ENCODE data around the gene CRACR2B.

CRACR2B gene

DNA sequence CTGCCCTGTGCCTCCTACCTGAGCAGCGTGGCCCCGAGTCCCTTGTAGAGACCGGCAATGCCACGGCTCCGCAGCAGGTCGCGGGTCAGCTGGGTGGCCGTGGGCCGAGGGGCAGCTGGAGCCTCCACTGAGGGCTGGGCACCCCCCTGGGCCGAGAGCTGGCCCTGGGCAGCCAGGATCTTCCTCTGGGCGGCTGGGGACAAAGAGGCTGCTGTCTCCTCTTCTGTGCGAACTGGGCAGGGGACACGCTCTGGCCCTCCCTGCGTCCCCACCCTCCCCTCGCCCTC is 35.2 kb upstream of the CRACR2B start:
- TF ChIP-seq, protein P1, sequence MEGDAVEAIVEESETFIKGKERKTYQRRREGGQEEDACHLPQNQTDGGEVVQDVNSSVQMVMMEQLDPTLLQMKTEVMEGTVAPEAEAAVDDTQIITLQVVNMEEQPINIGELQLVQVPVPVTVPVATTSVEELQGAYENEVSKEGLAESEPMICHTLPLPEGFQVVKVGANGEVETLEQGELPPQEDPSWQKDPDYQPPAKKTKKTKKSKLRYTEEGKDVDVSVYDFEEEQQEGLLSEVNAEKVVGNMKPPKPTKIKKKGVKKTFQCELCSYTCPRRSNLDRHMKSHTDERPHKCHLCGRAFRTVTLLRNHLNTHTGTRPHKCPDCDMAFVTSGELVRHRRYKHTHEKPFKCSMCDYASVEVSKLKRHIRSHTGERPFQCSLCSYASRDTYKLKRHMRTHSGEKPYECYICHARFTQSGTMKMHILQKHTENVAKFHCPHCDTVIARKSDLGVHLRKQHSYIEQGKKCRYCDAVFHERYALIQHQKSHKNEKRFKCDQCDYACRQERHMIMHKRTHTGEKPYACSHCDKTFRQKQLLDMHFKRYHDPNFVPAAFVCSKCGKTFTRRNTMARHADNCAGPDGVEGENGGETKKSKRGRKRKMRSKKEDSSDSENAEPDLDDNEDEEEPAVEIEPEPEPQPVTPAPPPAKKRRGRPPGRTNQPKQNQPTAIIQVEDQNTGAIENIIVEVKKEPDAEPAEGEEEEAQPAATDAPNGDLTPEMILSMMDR (IDR thresholded peaks at IDR 0.05): no peak
- no peak for DNase-seq (ENCODE audit: low spot score)
- no peak overlapping the region for H3K27ac ChIP-seq
- no peak overlapping the region for H3K4me3 ChIP-seq

DNA sequence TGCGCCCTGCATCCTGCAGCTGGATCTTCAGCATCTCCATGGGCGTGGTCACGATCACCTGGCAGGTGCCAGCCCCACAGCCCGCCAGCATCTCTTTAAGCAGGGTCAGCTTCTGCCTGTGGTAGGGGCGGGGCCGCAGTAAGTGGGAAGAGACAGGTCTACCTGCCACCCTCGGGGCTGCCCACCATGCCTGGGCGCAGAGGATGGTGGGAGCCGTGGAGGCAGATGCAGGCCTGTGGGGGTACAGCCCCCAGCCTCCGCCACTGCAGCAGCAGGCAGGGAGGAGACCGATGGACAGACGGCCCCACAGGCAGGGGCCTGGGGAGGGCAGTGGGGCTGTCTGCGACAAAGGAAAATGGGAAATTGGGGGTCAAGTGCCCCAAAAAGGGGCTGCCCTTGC is 34.8 kb upstream of the CRACR2B start:
- Histone ChIP-seq H3K4me3 (no peak overlapping the region), H3K27ac (no peak overlapping the region)
- DNase-seq (ENCODE audit: low spot score): no peak
- TF ChIP-seq, protein P1 (IDR thresholded peaks at IDR 0.05): no peak

DNA sequence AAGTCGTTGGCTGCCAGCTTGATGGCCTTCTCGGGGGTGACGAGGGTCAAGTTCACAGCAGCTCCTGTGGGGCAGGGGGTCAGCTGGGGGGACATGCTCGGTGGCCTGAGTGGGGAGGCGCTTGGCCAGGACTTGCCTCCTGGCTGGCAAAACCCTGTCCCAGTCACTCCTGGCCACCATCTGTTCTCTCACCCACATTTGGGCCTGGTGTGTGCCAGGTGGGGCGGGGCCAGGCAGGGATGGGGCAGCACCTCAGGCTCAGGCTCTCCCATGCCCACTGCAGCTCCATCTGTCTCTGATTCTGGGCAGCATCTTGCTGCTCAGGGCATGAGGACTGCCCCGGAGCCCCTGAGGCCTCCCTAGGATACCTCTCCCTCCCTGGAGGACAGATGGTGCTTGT is 34.2 kb upstream of the CRACR2B start:
- Histone ChIP-seq H3K4me3 (no peak overlapping the region), H3K27ac (no peak overlapping the region)
- DNase-seq (ENCODE audit: low spot score): no peak
- TF ChIP-seq, protein P1 (IDR thresholded peaks at IDR 0.05): no peak

DNA sequence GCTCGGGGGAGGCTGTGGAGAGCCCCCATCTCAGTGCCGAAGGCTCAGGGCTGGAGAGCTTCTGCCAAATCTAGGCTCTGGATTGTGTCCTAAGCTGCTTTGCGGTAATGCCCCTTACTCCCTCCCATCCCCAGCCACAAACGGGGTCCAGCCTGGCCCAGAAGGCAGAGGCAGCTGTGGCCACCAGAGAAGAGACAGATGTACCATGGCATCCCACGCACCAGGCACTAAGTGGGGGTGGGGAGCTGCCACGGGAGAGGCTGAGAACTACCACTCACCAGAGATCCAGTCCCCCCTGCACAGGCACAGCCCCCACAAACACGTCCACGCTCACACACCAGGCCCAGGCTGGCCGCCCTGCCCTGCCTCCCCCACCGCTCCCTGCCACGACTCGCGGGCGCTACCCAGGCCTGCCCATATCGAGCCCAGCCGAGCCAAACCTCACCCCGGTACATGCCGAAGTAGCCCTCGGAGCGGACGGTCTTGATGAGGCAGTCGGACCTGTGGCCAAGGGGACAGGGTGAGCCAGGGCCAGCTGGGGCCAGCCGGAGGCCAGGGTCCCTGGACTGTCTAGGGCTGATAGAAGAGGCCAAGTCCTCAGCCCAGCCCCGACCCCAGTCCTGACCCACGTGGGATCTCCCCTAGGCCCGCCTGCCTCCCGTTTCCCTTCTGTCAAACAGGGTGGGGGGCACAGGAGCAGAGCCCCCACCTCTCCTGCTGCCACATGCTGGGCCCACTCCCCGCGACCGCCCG is 33.5 kb upstream of the CRACR2B start:
- no peak for DNase-seq (ENCODE audit: low spot score)
- no peak overlapping the region for H3K27ac ChIP-seq
- TF ChIP-seq, protein P1 (IDR thresholded peaks at IDR 0.05): no peak
- H3K4me3 ChIP-seq: no peak overlapping the region

DNA sequence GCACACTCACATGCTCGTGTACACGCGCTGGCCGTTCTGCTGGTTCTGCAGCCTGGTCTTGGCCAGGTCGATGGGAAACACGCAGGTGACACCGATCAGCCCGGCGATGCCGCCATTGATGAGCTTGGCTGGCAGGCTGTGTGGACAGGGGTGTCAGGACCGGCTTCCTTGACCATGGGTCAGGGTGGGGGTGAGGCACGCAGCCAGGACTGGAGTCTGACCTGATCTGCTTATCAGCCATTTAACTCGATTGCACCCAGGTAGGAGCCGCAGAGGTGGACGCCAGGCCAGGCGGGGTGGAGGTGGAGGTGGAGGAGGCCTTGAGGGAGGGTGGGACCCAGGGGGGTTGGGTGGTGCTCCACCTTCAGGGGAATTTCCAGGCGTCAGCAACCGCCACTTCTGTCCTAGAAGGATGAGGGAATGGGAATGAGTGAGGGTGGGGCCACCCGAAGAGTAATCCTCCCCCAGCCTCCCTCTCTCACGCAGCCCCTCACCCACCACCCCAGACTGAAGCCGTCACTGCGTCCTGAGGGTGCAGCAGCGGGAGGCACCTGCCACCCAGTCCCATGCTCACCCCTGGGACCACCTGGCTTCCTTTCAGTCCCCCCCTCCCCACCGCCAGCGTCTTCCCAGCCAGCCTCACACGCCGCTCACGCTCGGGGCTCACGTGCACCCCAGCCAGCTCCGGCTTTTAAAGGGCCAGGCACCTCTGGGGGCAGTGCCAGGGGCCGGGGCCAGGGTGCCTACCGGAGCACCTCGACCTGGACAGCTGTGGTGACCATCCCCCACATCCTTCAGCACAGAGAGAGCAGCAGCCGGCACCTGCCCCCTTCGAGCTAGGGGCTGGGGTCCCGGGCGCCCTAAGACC is 32.7 kb upstream of the CRACR2B start:
- H3K27ac ChIP-seq: peak overlapping the region in 1 of 2 donors; percentile 86
- TF ChIP-seq, protein P1 (IDR thresholded peaks at IDR 0.05): no peak
- peak overlapping the region; percentile 87 for H3K4me3 ChIP-seq
- no peak for DNase-seq (ENCODE audit: low spot score)

DNA sequence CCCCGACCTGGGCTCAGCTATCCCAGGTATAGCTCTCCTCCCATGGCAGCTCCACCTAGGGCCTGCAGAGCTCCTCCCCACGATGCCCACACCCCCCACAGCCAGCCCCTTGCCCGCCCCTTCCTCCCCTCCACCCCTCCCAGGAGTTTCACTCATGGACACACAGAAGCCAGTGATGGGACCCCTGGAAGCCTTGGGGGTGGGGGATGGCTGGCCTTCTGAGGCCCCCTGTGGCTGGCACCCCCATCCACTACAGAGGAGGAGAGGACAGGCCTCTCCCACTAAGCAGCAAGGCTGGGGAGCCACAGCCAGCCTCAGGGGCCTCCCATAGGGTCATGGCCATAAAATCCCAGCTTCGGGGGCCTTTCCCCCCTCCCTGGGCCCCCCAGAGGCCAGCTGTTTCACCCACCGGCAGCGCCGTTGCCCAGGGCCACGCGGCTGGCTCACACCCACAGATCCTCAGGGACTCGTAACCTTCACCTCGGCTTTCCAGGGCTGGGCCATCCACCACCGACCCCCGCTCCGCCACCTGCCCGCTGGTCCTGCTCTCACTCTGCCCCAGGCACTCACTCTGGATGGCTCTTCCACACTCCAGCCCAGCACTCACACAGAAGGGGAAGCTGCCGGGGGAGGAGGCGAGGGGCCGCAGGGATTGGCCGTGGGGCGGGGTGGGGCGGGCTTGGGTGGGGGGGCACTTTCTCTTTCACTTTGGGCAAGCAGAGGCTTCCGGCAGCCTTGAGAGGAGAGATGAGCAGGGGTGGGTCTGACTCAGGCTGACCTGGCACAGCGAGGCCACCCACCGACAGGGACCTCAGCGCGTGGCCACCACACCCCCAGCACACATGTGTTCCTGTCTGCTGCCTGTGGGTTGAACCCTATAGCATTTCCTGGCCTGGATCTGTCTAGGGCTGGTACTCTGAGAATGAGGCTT is 31.8 kb upstream of the CRACR2B start:
- H3K27ac ChIP-seq: peak overlapping the region; percentile 66 to 86
- peak overlapping the region; percentile 87 for H3K4me3 ChIP-seq
- TF ChIP-seq, protein P1 (IDR thresholded peaks at IDR 0.05): no peak
- DNase-seq (ENCODE audit: low spot score): peak; percentile 92

All from coronary artery (tissue), 2 donors.